GM19193 (cell line): ENCODE results near the gene SMOC2.

ENCODE experiments used
- POLR2A ChIP-seq: IDR thresholded peaks from 4 replicates; pipeline ENCODE4 v1.6.1; 2011; ENCODE audit not compliant: insufficient read depth, insufficient read length; ENCODE audit errors: extremely low read depth

Gene SMOC2

GRCh38 chr6:168507730-168508129, 66.7 kb downstream of the SMOC2 start:
- TF ChIP-seq POLR2A = no peak

DNA sequence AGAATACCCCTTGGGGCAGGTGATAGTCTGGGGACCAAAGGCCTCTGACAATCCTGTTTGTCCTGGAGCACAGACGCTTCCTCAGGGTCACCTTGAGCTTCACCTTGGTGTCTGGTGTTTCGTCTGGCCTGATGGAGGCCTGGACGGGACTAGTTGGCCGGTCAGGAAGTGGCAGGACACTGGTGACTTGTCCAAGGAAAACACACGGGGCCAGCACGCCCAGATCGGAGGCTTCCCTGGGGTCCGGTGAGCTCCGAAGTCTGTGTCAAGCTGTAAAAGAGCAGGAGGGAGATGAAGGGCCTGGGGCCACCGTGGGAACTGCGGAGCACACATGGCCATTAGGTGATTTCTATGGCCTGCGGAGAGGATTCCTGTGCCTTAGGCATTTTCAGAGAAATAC, 67.9 kb downstream of the SMOC2 start:
- no peak for TF ChIP-seq POLR2A

DNA sequence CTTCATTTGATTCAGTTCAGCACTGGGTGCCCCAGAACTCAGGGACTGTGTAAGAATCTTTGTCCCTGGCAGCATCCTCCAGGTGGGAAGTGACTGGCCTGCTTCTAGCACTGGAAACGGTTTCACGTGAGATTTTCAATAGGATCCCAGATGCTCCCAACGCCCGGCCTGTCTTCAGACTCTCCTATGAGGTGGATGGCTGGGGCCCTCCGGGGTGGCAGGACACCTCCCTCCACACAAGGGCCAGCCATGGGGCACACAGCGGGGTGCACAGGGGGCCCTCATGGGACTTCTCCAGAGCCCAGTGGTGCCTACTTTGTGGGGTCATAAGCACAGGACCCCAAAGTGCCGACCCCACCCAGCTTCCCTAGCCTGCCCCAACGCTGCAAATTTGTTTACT, 72.8 kb downstream of the SMOC2 start:
- no peak for TF ChIP-seq POLR2A

GRCh38 chr6:168514216-168514615, 73.2 kb downstream of the SMOC2 start:
- no peak for TF ChIP-seq POLR2A

DNA sequence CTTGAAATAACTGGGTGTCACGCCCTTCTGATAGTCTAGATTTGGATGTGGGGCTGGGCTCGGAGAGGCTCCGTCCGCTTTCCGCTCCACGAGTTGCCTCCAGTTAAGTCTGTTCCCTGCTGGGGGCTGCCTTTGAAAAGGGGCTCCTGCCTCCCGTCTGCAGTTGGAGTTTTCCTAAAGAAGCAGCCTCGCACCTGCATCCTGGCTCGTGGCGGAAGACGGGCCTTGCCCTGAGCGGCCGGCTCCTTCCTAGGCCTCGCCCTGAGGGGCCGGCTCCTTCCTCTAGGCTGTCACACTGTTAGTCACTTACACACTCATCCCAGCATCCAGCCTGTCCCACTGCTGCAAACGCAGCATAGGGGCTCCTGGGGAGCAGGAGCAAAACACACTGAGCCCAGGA, 74.4 kb downstream of the SMOC2 start:
- no peak for TF ChIP-seq POLR2A

DNA sequence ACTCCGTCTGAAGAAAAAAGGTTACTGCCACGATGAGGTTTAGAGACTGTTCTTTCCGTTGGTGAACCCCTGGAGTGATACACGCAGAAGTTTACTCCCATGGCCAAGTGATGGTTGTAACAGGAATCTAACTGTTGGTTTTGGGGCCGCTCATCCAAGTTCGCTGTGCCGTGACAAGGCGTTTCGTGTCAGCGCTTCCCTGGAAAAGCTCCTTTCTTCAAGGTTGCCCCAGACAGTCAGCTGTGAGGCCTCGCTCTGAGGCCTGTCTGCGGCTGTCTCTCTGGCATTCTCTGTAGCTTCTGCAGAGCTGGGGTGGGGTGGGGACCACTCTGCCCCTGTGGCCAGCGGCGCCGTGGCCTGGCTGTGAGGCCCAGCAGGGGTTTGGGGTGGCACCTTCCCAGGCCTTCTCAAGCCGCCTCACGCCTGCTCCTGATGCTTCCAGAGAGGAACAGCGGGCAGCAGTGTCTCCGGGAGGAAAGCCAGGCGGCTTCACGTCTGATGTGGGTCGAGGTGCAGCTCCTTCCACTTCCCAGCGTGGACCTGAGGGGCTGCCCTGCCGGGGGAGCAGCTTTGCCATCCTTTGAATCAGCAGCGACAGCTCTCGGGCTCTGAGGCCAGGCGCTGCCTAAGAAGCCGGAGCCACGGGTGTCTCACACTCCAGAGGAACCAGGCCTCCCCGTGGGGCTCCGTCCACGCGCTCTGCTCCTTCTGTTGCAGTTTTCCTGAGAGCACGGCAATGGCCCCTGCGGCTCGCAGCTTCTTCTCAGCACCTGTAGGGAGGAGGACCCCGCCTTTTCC, 76.2 kb downstream of the SMOC2 start:
- TF ChIP-seq POLR2A = no peak

DNA sequence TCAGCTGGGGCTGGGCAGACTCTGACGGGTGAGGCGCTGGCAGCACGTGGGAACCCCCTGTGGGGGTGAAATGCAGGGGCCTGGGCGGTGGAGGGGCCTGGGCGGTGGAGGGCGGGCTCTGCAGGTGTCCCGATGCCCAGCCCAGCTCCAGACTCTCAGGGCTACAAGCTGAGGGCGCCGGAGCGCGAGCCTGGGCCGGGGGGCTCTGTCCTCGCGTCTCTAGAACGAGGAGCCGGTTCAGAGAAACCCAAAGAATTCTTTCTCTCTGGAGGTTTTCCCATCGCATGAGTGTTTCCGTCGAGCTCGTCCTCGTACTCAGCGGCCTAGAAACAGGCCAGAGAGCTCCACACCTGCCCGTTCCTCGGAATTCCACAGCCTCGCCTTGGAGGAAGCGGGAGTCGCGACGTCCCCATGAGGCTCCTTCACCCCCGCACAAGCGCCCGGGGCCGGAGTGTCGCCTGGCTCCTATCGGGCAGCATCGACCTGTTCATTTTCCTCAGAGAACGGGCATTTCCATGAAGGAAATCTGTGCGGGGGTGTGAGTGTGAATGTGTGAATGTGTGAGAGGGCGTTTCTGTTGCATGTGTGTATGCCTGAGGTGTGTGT, 76.9 kb downstream of the SMOC2 start:
- no peak for TF ChIP-seq POLR2A

DNA sequence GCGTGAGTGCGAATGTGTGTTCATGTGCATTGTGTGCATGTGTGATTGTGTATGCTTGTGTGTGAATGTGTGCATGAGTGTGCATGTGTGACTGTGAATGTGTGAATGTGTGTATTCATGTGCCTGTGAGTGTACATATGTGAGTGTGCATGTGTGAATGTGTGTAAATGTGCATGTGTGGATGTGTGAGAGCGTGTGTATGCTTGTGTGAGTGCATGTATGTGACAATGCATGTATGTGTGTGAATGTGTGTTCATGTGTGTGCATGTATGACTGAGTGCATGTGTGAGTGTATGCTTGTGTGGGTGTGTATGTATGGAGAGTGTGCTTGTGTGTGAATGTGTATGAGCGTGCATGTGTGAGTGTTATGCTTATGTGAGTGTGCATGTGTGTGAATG, 77.4 kb downstream of the SMOC2 start:
- TF ChIP-seq POLR2A = no peak

DNA sequence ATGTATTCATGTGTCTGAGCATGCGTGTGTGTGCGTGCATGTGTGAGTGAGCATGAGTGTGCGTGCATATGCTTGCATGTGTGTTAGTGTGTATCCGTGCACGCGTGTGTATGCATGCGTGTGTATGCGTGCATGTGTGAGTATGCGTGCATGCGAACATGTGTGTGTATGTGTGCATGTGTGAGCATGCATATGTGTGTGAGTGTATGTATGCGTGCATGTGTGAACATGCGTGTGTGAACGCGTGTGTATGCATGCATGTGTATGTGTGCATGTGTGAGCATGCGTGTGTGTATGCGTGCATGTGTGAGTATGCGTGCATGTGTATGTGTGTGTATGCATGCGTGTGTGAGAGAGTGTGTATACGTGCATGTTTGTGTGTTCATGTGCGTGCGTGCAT, 77.9 kb downstream of the SMOC2 start:
- no peak for TF ChIP-seq POLR2A

DNA sequence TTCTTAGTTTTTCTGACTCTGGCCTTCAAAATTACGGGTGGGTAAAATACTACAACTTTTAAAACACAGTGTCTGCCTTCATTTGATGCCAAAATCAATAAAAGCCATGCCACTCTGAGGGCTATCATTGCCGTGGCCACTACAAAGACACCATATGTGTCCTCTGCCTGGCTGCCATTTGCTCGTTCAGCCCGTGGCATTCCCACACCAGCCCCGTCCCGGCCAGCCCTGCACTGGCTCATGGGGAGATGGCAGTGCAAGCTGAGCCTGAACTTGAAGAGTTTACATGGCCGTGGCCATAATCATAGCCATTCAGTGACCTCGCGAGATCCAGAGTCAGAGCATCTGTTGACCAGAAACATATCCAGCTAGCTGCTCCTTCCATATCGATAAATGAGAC, 79.2 kb downstream of the SMOC2 start:
- TF ChIP-seq POLR2A = no peak

GRCh38 chr6:168524571-168525001, 83.6 kb downstream of the SMOC2 start:
- no peak for TF ChIP-seq POLR2A

DNA sequence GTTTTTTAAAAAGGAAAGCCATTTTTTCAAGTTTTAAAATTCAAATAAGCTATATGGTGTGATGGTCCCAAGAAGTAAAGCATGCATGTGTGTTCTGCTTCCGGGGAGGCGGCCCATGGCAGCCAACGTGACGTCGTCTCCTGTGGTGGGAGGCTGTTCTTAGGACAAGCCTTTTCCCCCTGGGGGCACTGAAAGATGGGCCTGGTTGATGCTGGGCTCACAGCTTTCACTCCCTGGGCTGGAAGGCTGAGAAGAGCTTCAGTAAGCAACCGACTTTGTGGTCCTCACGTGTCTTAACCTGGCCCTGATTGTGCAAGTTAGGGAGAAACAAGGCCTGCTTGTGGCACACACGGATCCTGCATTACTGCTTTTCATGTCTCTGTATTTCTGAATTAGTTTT, 84.1 kb downstream of the SMOC2 start:
- no peak for TF ChIP-seq POLR2A

DNA sequence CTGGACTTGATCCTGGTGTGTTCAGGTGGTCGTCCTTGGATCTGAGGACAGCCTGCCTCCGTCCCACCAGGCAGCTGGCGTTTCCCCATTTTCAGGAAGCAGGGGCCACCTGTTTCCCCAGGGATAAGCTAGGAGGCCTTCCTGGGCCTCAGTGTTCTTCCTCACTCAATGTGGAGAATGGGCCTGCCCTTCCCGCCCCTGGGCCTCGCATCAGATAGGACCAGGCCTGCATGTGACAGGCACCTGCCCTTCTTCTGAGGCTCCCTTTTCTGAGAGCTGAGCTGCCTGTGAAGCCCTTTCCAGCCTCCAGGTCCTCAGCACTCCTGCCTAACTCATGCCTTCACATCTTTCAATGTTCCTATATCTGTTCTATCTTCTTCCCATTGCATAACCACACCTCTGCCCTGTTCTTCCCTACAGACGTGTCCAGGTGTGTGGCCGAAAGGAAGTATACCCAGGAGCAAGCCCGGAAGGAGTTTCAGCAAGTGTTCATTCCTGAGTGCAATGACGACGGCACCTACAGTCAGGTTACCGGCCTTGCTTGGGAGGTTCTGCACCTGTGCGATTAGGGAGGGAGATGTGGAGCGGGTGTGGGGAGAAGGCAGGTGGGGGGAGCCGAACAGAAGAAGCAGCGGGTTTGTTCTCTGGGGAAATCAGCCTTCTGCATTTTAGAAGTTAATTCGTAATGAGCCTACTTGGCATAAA, 85.1 kb downstream of the SMOC2 start:
- TF ChIP-seq POLR2A = no peak

- no peak for TF ChIP-seq POLR2A
Observed at GRCh38 chr6:168526841-168527281, 85.9 kb downstream of the SMOC2 start.

DNA sequence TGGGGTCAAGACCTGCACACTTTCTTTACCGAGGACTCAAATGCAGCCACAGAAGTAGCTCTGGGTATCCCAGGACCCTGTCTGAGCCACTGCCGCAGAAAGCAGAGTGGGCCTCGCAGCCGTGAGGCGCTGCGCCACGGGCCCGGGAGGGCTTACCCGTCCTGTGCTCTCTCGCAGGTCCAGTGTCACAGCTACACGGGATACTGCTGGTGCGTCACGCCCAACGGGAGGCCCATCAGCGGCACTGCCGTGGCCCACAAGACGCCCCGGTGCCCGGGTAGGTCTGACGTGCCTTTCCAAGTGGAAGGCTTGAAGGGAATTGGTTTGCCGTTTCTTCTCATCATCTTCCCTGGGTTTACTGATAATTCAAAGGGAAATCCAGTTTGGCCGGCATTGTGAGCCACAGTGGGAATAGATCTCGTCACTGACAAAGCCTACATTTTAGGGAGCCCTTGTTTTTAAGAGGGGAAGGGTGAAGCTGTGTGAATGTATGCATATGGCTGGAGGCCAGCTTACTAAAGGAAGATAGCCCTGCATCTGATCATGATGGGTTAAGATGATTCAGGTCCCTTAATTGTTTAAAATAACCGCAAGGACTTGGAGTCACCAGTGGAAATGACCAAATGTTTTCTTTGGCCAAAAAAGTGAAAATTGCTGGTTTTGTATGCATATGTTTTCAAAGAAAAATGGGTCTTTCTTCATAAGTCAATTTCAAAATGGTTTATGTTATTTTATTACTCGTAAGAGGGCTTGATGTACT, 86.6 kb downstream of the SMOC2 start:
- TF ChIP-seq POLR2A = no peak

GRCh38 chr6:168528474-168529095, 87.6 kb downstream of the SMOC2 start:
- TF ChIP-seq POLR2A = no peak

DNA sequence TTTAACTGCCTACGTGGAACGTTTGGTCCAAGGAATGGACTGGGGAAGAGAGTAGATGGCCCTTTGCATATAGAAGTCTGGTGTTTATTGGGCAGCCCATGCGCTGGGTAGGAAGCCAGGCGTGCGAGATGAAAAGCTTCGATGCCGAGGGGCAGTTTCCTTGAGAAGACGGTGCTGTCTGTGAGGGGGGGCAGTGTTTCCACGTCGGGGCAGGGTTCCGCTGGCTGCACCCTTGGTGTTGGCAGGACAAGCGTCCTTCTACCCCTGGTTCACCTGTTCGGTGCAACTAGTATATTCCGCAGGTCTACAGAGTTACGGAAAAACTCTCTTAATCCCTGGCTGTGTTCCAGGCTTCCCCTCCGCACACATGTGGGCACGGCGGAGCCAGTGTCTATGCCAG, 88.2 kb downstream of the SMOC2 start:
- no peak for TF ChIP-seq POLR2A
